BLaER1 (cell line): Measurements from ENCODE around the gene XYLT1.
A peak's percentile ranks its signal among the peaks of the same experiment; 100 is the strongest.

Source experiments
- H3K27ac ChIP-seq: shearing (Covaris generic); formaldehyde crosslinking; 2 replicates; pipeline ENCODE4 v1.8.1; 2022
- H3K27me3 ChIP-seq: shearing (Covaris generic); formaldehyde crosslinking; 2 replicates; pipeline ENCODE4 v1.8.1; 2022
- H3K36me3 ChIP-seq: shearing (Covaris generic); formaldehyde crosslinking; 2 replicates; pipeline ENCODE4 v1.8.1; 2022
- H3K4me1 ChIP-seq: shearing (Covaris generic); formaldehyde crosslinking; 2 replicates; pipeline ENCODE4 v1.8.1; 2022
- H3K4me2 ChIP-seq: shearing (Covaris generic); formaldehyde crosslinking; 2 replicates; pipeline ENCODE4 v1.8.1; 2022
- H3K4me3 ChIP-seq: shearing (Covaris generic); formaldehyde crosslinking; 2 replicates; pipeline ENCODE4 v1.8.1; 2022
- H3K9ac ChIP-seq: shearing (Covaris generic); formaldehyde crosslinking; 2 replicates; pipeline ENCODE4 v1.8.1; 2022
- H3K9me3 ChIP-seq: shearing (Covaris generic); formaldehyde crosslinking; 2 replicates; pipeline ENCODE4 v1.8.1; 2022
- H4K20me1 ChIP-seq: shearing (Covaris generic); formaldehyde crosslinking; 2 replicates; pipeline ENCODE4 v1.8.1; 2022
- Cebpa-rat ChIP-seq: shearing (Covaris generic); IDR thresholded peaks from 2 replicates; pipeline ENCODE4 v1.8.1; 2022

The XYLT1 gene

GRCh38 chr16:17327664-17328335 is 143.0 kb downstream of the XYLT1 start:
- Histone ChIP-seq H4K20me1 (peaks cover 51% of the 10 kb centered on the region; the same call in 1 of the 2 replicates), H3K27me3 (no peaks in the 10 kb centered on the region), H3K4me2 (peak overlapping the region; percentile 45), H3K36me3 (peaks cover 29% of the 10 kb centered on the region), H3K9ac (no peak overlapping the region), H3K4me1 (peaks cover 72% of the 10 kb centered on the region), H3K4me3 (no peak overlapping the region), H3K27ac (peak overlapping the region; percentile 42; the same call in 1 of the 2 replicates), H3K9me3 (no peaks in the 10 kb centered on the region)
- TF ChIP-seq Cebpa-rat = no peak

DNA sequence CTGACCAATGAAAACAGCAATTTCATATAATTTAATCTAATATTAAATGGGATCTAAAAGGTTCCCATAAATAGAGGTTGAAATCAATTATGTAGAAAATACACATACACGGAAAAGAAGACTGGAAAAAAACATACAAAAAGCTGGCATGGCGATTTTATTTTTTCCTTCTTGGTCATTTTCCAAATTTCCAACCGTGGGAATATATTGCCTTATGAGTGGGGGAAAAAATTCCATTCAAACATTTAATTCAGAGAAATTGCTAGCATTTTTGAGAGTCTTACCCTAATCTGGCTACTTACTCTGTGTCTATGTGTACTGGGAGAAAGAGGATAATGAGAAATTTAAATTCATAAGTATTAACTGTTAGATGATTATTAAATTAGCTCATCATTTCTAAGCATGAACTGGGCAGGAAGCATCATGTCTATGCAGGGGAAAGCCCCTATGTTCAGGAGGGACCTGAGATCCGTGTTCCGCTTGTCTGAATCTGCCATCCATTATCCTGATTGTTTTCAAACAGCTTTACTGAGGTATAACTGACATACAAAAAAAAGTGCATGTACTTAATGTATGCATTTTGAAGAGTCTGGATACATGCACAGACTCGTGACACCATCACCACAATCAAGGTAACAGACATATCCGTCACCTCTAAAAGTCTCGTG is 145.2 kb downstream of the XYLT1 start:
- H4K20me1 ChIP-seq = peaks cover 48% of the 10 kb centered on the region; the same call in 1 of the 2 replicates
- peaks cover 19% of the 10 kb centered on the region for H3K36me3 ChIP-seq
- H3K4me3 ChIP-seq = no peak overlapping the region
- no peak for TF ChIP-seq Cebpa-rat
- no peaks in the 10 kb centered on the region for H3K27me3 ChIP-seq
- no peak overlapping the region for H3K27ac ChIP-seq
- peak overlapping the region; percentile 64 for H3K4me2 ChIP-seq
- H3K9me3 ChIP-seq = no peaks in the 10 kb centered on the region
- peaks cover 82% of the 10 kb centered on the region for H3K4me1 ChIP-seq
- H3K9ac ChIP-seq = no peak overlapping the region

GRCh38 chr16:17324451-17324850 is 146.3 kb downstream of the XYLT1 start:
- Histone ChIP-seq H3K4me1 (peaks cover 75% of the 10 kb centered on the region), H3K4me2 (peak overlapping the region; percentile 44)

GRCh38 chr16:17323171-17323570 is 147.6 kb downstream of the XYLT1 start:
- Histone ChIP-seq H3K27ac (no peak overlapping the region), H3K36me3 (peaks cover 12% of the 10 kb centered on the region; the same call in 1 of the 2 replicates), H3K4me1 (peaks cover 66% of the 10 kb centered on the region), H3K27me3 (no peaks in the 10 kb centered on the region), H3K9me3 (no peaks in the 10 kb centered on the region), H3K4me3 (no peak overlapping the region), H3K4me2 (no peak overlapping the region), H3K9ac (no peak overlapping the region), H4K20me1 (peaks cover 61% of the 10 kb centered on the region)
- TF ChIP-seq Cebpa-rat = no peak

More at GRCh38 chr16:17324451-17324850, 146.3 kb downstream of the XYLT1 start:
- H3K9ac ChIP-seq = no peak overlapping the region
- peaks cover 55% of the 10 kb centered on the region; the same call in 1 of the 2 replicates for H4K20me1 ChIP-seq
- H3K9me3 ChIP-seq = no peaks in the 10 kb centered on the region
- no peak for TF ChIP-seq Cebpa-rat
- H3K36me3 ChIP-seq = peaks cover 12% of the 10 kb centered on the region
- no peaks in the 10 kb centered on the region for H3K27me3 ChIP-seq
- H3K27ac ChIP-seq = peak overlapping the region; percentile 1
- H3K4me3 ChIP-seq = no peak overlapping the region

DNA sequence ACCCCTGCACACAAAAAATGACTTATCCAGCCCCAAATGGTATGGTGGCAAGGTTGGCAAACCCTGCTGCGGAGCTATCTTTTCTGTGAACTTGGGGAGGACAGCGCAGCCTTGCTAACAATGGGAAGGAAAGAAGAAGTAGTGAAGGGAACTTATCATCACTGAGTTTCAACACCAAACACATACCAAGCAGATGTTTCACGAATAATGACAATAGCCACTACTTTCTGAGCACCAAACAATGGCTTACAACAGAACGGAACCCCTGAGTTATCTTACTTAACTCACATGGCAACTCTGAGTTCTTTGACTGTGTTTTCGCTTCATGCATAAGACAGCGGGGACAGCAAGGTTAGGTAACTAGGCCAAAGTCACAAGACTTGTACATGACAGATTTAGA is 148.9 kb downstream of the XYLT1 start:
- H3K36me3 ChIP-seq = peaks cover 19% of the 10 kb centered on the region; the same call in 1 of the 2 replicates
- peaks cover 66% of the 10 kb centered on the region for H3K4me1 ChIP-seq
- no peak overlapping the region for H3K27ac ChIP-seq
- no peaks in the 10 kb centered on the region for H3K9me3 ChIP-seq
- peaks cover 73% of the 10 kb centered on the region for H4K20me1 ChIP-seq
- H3K27me3 ChIP-seq = no peaks in the 10 kb centered on the region
- no peak for TF ChIP-seq Cebpa-rat
- H3K4me3 ChIP-seq = no peak overlapping the region
- no peak overlapping the region for H3K9ac ChIP-seq
- no peak overlapping the region for H3K4me2 ChIP-seq

DNA sequence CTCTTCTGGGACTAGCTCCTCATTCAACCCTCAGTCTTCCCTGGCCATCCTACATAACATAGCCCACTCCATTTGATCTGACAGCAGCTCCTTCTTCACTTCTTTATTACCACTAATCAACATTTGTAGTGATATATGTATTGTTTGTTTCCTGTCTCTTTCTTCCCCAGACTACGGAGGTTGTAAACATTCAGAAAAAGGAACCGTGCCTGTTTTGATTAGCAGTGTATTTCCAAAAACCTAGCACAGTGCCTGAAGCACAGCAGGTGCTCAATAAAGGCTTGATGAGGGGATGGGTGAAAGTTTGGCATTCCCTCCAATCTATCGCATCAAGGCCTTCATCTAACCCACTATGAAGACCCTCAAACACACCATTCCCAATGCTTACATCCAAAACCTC is 150.8 kb downstream of the XYLT1 start:
- Histone ChIP-seq H3K4me3 (no peak overlapping the region), H3K9ac (no peak overlapping the region), H3K27ac (no peak overlapping the region), H3K9me3 (no peaks in the 10 kb centered on the region), H3K4me2 (no peak overlapping the region), H3K27me3 (no peaks in the 10 kb centered on the region), H3K36me3 (peaks cover 27% of the 10 kb centered on the region), H3K4me1 (peaks cover 64% of the 10 kb centered on the region), H4K20me1 (peaks cover 77% of the 10 kb centered on the region)
- TF ChIP-seq Cebpa-rat = no peak

DNA sequence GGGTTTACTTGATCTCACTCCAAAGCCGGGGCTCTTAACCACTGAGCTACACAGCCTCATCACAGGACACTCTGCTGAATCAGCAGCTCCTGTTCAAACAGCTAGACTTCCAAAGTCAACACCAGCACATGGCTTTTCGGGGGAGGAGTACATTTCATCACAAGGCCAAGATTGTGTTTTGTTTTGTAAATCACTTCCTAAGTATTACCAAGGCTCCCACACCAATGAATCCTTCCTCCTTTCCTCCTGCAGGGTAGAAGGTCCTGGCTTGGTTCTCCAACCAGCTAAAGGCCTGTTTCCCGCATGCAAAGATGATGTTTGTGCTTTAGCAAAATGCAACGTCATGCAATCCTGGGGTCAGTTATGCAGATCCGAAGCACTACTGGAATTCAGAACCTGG is 152.5 kb downstream of the XYLT1 start:
- peaks cover 16% of the 10 kb centered on the region; the same call in 1 of the 2 replicates for H3K9me3 ChIP-seq
- peaks cover 44% of the 10 kb centered on the region for H3K36me3 ChIP-seq
- H3K4me2 ChIP-seq = no peak overlapping the region
- H3K4me1 ChIP-seq = peaks cover 60% of the 10 kb centered on the region
- H3K27me3 ChIP-seq = no peaks in the 10 kb centered on the region
- no peak for TF ChIP-seq Cebpa-rat
- H3K27ac ChIP-seq = no peak overlapping the region
- H4K20me1 ChIP-seq = peaks cover 86% of the 10 kb centered on the region
- H3K4me3 ChIP-seq = no peak overlapping the region
- no peak overlapping the region for H3K9ac ChIP-seq

DNA sequence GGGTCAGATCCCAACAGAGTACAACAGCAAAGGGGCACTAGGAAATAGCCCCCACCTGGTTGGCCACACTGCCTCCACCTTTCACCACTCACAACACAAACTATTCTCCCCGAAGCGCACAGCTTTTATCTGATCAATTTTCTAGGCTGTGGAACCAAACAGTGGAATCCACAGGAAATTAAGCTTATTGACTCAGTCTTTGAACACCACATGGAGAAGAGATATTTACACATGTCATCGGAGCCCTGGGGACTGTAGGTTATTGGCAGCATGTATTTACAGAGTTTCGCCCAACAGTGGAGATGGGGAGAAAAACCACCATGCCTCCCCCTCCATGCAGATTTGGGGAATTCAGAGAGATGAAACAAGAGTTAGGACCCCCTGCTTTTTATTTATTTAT is 154.8 kb downstream of the XYLT1 start:
- H3K27ac ChIP-seq = 0 out of 2 replicates have a peak overlapping the region, but pooled peaks have one; percentile 20

GRCh38 chr16:17313793-17314547 is 156.8 kb downstream of the XYLT1 start:
- TF ChIP-seq Cebpa-rat = no peak
- Histone ChIP-seq H3K4me1 (peaks cover 56% of the 10 kb centered on the region), H3K9ac (no peak overlapping the region; the same call in 1 of the 2 replicates), H4K20me1 (peaks cover 97% of the 10 kb centered on the region), H3K36me3 (peaks cover 70% of the 10 kb centered on the region), H3K9me3 (peaks cover 44% of the 10 kb centered on the region), H3K27me3 (no peaks in the 10 kb centered on the region), H3K4me3 (no peak overlapping the region), H3K27ac (peak overlapping the region; percentile 52; the same call in 1 of the 2 replicates), H3K4me2 (peak overlapping the region; percentile 45; the same call in 1 of the 2 replicates)

More for the DNA sequence above, 154.8 kb downstream of the XYLT1 start:
- Histone ChIP-seq H3K4me3 (no peak overlapping the region), H3K36me3 (peaks cover 58% of the 10 kb centered on the region), H3K4me1 (peaks cover 51% of the 10 kb centered on the region), H3K4me2 (no peak overlapping the region), H4K20me1 (peaks cover 97% of the 10 kb centered on the region), H3K9ac (no peak overlapping the region), H3K27me3 (no peaks in the 10 kb centered on the region), H3K9me3 (peaks cover 38% of the 10 kb centered on the region)
- TF ChIP-seq Cebpa-rat = no peak
